ENCODE data around the gene MORC4.

MORC4 gene

DNA sequence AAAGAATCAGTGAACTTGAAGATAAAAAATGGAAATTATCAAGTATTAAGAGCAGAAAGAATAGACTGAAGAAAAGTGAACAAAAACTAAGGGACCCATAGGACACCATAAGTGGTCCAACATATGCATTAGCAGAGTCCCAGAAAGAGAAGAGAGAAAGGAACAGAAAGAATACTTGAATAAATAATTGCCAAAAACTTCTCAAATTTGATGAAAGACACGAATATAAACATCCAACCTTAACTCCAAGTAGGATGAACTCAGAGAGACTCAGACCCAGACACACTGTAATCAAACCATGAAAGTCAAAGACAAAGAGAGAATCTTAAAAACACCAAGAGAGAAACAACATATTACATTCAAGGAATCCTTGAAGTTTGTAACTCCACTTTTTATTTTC lies 35.7 kb downstream of the MORC4 start:
- no peak overlapping the region for H3K4me3 Mint-ChIP-seq
- no peak overlapping the region for H3K27ac Mint-ChIP-seq
- DNase-seq (no peak), ATAC-seq (no peak)
- H3K27me3 Mint-ChIP-seq = no peaks in the 10 kb centered on the region
- no peaks in the 10 kb centered on the region for H3K4me1 Mint-ChIP-seq
- peaks cover 0 to 11% of the 10 kb centered on the region in 2 donors for H3K9me3 Mint-ChIP-seq

DNA sequence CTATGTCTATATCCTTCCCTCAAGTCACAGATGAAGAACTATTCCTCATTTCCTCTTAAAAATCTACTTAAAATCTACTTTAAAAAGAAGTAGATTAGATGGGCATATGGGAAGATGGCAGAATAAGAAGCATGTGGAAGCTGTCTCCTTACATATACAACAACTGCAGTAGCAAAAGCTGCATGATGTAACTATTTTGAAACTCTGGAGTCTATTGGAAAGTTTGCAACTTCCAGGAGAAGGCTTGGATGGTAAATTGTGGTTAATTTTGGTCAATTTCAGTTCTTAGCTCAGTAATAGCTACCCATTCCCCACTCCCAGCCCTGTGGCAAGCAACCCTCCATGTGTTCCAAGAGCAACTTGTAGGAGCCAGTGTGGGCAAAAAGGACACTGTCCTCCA lies 36.9 kb downstream of the MORC4 start:
- Mint-ChIP-seq H3K9me3 (no peaks in the 10 kb centered on the region), H3K4me3 (no peak overlapping the region), H3K27ac (no peak overlapping the region), H3K27me3 (no peaks in the 10 kb centered on the region), H3K4me1 (no peaks in the 10 kb centered on the region)
- ATAC-seq (no peak), DNase-seq (no peak)

DNA sequence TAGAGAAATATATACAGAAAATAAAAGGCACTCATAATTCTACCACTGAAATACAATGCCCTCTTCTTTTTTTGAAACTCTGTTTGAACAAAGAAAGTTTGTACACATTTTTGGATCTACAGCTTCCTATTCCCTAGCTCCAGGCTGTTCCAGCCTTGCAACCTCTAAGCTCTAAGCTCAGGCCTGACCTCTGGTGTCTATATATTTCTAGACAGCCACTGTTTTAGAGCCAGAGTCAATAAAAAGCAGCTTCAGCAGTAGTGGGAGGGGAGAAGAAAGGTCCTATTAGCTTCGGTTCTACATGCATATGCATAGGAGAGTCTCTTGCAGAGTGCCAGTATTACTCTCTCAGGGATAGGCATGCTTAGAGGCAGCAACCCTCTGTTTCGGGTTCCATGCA lies 40.1 kb downstream of the MORC4 start:
- Mint-ChIP-seq H3K27ac (no peak overlapping the region), H3K27me3 (no peaks in the 10 kb centered on the region), H3K4me1 (no peaks in the 10 kb centered on the region), H3K9me3 (no peaks in the 10 kb centered on the region), H3K4me3 (no peak overlapping the region)
- DNase-seq = no peak
- ATAC-seq = no peak

DNA sequence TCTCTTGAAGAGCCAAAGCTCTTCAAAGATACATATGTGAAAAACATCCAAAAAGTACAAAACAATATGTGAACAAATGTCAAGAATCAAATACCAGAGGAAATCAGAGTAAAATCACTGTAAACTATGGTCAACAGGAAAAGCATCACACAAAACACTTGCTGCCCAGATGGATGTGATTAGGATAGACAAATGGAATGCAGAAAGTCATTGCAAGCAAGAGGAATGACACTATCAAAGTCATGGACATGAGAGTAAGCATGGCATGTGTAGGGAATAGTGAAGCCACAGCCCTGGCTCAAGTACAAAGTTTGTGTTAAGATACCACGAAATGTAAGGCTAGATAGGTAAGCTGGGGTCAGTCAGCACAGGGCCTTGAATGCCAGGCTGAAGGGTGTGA lies 42.2 kb downstream of the MORC4 start:
- Mint-ChIP-seq H3K4me1 (no peaks in the 10 kb centered on the region), H3K27me3 (no peaks in the 10 kb centered on the region), H3K4me3 (no peak overlapping the region), H3K27ac (no peak overlapping the region), H3K9me3 (no peaks in the 10 kb centered on the region)
- ATAC-seq = no peak
- no peak for DNase-seq

DNA sequence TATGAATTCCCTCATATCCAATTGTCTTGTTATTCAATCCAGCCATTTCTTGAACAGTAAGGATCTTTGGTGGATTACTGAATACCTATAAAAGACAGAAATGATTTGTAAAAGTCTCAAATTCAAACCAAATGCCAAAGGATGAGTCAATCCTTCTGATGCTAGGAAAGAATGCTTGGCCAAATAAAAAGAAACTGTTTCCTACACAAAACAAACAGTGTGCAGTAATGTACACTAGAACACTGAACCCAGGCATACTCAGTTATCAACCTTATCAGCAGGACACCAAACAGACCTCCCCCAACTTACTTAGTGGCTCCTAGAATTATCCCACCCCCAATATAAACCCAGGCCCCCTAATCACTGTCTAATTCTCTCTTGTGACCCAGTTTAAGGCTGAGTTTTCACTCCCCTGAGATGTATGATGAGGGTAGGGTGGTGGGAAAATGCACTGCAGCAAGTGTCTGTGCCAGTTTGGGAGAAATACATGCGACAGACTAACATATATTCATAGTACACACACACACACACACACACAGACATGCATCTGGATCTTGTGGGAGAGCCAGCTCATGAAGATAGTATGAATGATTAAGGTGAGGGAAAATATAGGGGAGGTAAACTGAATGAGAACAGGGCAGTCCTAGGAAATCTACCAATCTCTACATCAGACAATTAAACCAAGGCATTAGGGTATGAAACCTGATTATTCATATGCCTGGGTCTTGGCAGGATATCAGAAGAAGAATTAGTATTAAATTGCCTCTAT lies 44.8 kb downstream of the MORC4 start:
- DNase-seq (no peak), ATAC-seq (no peak)
- H3K27ac Mint-ChIP-seq = no peak overlapping the region
- H3K4me3 Mint-ChIP-seq = no peak overlapping the region
- H3K4me1 Mint-ChIP-seq = no peaks in the 10 kb centered on the region
- H3K9me3 Mint-ChIP-seq = no peaks in the 10 kb centered on the region
- H3K27me3 Mint-ChIP-seq = no peaks in the 10 kb centered on the region

DNA sequence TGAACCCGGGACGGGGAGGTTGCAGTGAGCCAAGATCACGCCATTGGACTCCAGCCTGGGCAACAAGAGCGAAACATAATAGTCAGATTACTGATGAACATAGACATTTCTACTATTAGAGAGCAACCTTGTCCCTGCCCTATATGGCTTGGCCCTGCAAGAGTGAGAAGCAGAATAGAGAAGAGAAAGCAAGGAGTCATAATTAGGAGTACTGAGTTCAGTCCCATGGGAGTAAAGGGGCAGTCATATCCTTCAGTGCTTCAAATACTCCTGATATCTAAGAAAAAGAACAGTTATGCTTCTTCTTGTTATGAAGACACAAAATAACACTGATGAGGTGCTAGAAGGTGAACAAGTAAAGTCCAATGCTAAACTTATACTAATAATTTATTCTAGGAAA lies 46.0 kb downstream of the MORC4 start:
- H3K9me3 Mint-ChIP-seq = no peaks in the 10 kb centered on the region
- no peak for ATAC-seq
- H3K4me1 Mint-ChIP-seq = no peaks in the 10 kb centered on the region
- DNase-seq = no peak
- H3K27ac Mint-ChIP-seq = no peak overlapping the region
- no peak overlapping the region for H3K4me3 Mint-ChIP-seq
- H3K27me3 Mint-ChIP-seq = no peaks in the 10 kb centered on the region

DNA sequence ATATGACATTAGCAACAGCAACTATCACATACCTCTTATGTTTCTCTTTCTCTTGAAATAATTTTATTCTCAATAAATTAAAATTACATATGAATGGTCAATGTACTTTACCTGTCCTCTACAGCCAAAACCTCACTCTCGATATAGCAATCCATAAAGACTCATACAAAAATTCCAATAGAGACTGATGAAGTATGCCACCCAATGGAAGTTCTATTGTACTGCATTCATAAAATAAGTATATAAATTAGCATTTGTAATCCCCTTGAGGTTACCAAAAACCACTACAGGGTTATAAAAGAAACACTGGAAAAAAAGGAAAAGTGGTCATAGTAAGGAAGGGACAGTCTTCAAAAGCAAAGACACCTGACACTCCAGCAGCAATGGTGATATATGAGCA lies 47.0 kb downstream of the MORC4 start:
- no peak overlapping the region for H3K4me3 Mint-ChIP-seq
- H3K4me1 Mint-ChIP-seq = no peaks in the 10 kb centered on the region
- no peaks in the 10 kb centered on the region for H3K27me3 Mint-ChIP-seq
- no peak for ATAC-seq
- DNase-seq = no peak
- H3K27ac Mint-ChIP-seq = no peak overlapping the region
- no peaks in the 10 kb centered on the region for H3K9me3 Mint-ChIP-seq

DNA sequence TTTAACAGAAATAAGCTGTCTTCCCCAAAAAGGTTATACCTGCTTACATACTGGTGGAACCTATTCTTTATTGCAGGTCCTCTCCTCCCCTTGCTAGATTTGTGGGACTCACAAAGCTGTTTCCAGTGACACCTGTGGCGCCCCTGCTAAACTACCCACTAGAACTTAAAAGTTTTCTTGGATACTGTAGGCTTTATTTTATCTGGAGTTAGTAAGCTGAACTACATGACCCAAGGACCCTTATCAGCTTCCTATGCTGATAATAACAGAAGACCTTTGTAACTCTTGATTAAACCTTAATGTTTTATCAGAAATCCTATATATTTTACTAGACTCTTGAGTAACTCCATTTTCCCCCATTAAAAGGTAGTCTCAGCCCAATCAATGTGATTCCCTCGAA lies 47.5 kb downstream of the MORC4 start:
- H3K27me3 Mint-ChIP-seq = no peaks in the 10 kb centered on the region
- DNase-seq (no peak), ATAC-seq (no peak)
- no peaks in the 10 kb centered on the region for H3K9me3 Mint-ChIP-seq
- no peaks in the 10 kb centered on the region for H3K4me1 Mint-ChIP-seq
- H3K27ac Mint-ChIP-seq = no peak overlapping the region
- no peak overlapping the region for H3K4me3 Mint-ChIP-seq

DNA sequence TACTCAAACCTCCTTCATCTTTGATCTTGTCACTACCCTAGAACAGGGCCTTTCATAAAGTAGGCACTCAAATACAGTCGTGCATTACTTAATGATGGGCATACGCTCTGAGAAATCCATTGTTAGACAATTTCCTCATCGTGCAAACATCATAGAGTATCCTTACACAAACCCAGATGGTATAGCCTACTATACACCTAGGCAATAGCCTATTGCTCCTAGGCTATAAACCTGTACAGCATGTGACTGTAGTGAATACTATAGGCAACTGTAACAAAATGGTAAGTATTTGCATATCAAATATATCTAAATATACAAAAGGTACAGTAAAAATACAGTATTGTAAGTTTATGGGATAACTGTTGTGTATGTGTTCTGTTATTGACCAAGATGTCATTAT lies 47.9 kb downstream of the MORC4 start:
- Mint-ChIP-seq H3K4me1 (no peaks in the 10 kb centered on the region), H3K27ac (no peak overlapping the region), H3K9me3 (no peaks in the 10 kb centered on the region), H3K4me3 (no peak overlapping the region), H3K27me3 (no peaks in the 10 kb centered on the region)
- ATAC-seq (no peak), DNase-seq (no peak)

DNA sequence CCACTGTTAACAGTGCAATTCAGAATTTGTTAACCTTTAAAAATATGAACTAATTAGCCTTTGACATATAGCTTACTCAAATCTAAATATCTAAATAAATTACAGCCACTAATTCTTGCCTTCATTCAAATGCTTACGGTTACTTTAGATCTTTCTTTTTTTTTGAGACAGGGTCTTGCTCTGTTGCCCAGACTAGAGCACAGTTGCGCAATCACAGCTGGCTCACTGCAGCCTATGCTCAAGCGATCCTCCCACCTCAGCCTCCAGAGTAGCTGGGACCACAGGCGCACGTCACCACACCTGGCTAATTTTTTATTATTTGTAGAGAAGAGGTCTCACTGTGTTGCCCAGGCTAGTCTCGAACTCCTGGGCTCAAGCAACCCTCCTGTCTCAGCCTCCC lies 48.8 kb downstream of the MORC4 start:
- ATAC-seq = no peak
- Mint-ChIP-seq H3K27me3 (no peaks in the 10 kb centered on the region), H3K27ac (no peak overlapping the region), H3K9me3 (no peaks in the 10 kb centered on the region), H3K4me3 (no peak overlapping the region), H3K4me1 (no peaks in the 10 kb centered on the region)
- DNase-seq = no peak

DNA sequence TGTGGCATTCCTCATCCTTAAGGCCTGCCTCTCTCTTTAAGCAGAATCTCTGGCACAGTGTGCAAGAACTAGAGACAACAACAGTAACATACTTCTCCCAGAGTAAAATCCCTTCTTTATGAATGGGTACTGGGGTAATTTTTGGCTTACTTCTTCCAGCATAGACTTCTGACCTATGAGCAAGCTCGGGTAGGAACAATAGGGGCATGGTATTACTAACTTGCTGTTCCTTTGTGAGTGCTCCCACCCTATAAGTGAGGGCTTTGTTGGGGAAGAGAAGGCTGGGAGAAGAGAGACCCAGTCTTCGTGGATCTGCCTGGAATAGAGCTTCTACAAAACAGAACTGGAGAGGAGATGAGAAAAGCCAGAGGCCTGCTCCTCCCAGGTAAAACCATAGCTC lies 49.6 kb downstream of the MORC4 start:
- no peaks in the 10 kb centered on the region for H3K9me3 Mint-ChIP-seq
- H3K4me3 Mint-ChIP-seq = no peak overlapping the region
- H3K27ac Mint-ChIP-seq = no peak overlapping the region
- H3K4me1 Mint-ChIP-seq = no peaks in the 10 kb centered on the region
- DNase-seq (no peak), ATAC-seq (no peak)
- no peaks in the 10 kb centered on the region for H3K27me3 Mint-ChIP-seq

DNA sequence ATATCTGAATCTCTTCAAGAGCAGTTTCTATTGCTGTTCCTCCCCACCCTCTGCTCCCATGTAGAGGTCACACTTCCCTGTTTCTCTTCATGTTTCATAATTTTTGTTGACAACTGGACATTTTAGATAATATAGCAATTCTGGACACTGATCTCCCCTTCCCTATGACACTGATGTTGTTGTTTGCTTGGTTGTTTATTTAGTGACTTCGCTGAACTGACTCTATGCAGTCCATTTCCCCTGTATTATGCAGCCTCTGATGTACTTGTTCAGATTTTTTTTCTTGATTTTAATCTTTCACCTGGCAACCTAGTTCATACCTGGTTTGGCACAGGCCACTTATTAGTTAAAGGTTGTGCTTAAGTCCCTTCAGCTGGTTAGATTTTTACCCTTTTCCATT lies 50.6 kb downstream of the MORC4 start:
- H3K9me3 Mint-ChIP-seq = no peaks in the 10 kb centered on the region
- DNase-seq (no peak), ATAC-seq (no peak)
- H3K27ac Mint-ChIP-seq = no peak overlapping the region
- no peak overlapping the region for H3K4me3 Mint-ChIP-seq
- no peaks in the 10 kb centered on the region for H3K27me3 Mint-ChIP-seq
- H3K4me1 Mint-ChIP-seq = no peaks in the 10 kb centered on the region

DNA sequence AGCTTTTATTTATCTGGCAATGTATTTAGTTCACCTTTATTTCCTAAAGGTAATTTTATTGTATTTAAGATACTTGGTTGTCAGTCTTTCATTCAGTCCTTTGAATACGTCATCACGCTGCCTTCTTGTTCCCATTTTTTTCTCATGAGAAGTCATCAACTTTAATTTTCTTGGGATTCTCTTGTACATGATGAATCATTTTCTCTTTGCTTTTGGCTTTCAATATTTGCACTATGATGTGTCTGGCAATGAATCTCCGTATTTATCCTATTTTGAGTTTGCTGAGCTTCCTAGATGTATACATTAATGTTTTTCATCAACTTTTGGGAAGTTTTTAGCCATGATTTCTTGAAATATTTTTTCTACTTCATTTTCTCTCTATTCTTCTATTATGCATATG lies 51.4 kb downstream of the MORC4 start:
- no peak for ATAC-seq
- no peak overlapping the region for H3K27ac Mint-ChIP-seq

DNA sequence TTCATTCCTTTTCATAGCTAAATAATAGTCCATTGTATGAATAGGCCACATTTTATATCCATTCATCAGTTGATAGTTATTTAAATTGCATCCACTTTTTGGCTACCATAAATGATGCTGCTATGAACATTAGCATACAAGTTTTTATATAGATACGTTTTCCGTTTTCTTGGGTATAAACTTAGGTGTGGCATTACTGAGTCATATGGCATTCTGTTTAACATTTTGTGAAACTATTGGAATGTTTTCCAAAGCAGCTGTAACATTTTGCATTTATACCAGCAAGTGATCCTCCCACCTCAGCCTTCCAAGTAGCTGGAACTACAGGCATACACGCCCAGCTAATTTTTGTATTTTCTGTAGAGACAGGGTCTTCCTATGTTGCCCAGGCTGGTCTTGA lies 53.5 kb downstream of the MORC4 start:
- H3K27me3 Mint-ChIP-seq = no peaks in the 10 kb centered on the region
- DNase-seq (no peak), ATAC-seq (no peak)
- no peaks in the 10 kb centered on the region for H3K4me1 Mint-ChIP-seq
- H3K9me3 Mint-ChIP-seq = no peaks in the 10 kb centered on the region
- H3K27ac Mint-ChIP-seq = no peak overlapping the region
- H3K4me3 Mint-ChIP-seq = no peak overlapping the region

More for the DNA sequence above, 51.4 kb downstream of the MORC4 start:
- H3K4me3 Mint-ChIP-seq = no peak overlapping the region
- no peak for DNase-seq
- H3K9me3 Mint-ChIP-seq = no peaks in the 10 kb centered on the region
- no peaks in the 10 kb centered on the region for H3K4me1 Mint-ChIP-seq
- no peaks in the 10 kb centered on the region for H3K27me3 Mint-ChIP-seq

DNA sequence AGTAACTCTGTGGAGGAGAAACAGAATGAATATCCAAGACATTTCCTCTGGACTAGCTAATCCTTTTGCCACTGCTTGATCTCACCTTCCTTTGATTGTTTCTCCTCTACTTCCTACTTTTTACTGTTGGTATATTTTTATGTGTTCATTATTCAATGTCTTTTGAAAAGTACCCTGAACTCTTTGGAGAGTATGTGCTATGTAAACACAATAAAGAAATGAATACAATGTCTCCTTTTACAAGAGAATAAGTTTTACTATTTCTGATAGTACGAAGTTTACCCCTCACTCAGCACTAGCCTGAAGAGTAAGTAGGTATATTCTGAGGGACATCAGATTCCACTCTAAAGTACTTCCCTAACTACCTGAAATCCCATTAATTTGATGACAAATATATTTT lies 59.9 kb downstream of the MORC4 start:
- Mint-ChIP-seq H3K27me3 (no peaks in the 10 kb centered on the region), H3K4me1 (no peaks in the 10 kb centered on the region), H3K9me3 (no peaks in the 10 kb centered on the region), H3K4me3 (no peak overlapping the region), H3K27ac (no peak overlapping the region)
- no peak for DNase-seq
- ATAC-seq = no peak

DNA sequence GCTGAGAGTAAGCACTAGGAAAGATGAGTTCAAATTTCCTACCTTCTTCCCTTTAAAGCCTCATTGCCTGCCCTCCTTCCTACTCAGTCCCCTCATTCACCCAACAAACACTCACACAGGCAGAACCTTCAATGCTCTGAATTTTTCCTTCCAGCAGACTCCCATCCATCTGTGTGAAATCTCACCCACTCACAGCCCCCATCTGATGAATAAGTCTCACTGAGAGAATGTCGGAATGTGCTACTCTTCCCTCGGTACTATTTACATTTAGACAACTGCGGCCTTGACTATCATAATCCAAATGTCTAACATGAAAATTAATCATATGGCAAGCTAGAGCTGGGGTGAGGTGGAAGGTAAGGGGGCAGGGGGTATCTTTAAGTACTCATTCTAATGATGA lies 60.4 kb downstream of the MORC4 start:
- Mint-ChIP-seq H3K4me1 (no peaks in the 10 kb centered on the region), H3K27ac (no peak overlapping the region), H3K27me3 (no peaks in the 10 kb centered on the region), H3K4me3 (no peak overlapping the region), H3K9me3 (no peaks in the 10 kb centered on the region)
- ATAC-seq = no peak
- no peak for DNase-seq

DNA sequence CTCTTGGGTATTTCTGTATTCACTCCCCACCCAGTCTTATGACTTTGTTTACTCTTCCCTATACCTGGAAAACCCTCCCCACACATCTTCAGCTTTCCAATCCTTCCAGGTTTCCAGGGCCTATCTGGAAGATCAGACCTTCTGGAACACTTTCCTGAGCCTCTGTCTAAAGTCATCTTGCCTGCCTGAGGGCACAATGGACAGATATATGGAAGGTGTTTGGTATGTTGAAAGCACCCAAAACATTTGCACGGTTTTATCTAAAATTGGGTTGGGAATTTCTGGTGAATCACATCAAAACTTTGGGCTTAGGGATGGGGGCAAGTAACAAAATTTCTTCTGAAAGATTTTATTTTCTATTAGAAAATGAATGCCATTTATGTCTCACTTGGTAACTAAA lies 63.8 kb downstream of the MORC4 start:
- no peaks in the 10 kb centered on the region for H3K9me3 Mint-ChIP-seq
- H3K4me1 Mint-ChIP-seq = no peaks in the 10 kb centered on the region
- H3K4me3 Mint-ChIP-seq = no peak overlapping the region
- ATAC-seq (no peak), DNase-seq (no peak)
- no peak overlapping the region for H3K27ac Mint-ChIP-seq
- no peaks in the 10 kb centered on the region for H3K27me3 Mint-ChIP-seq

Measured in stimulated activated naive CD8-positive, alpha-beta T cell treated with anti-CD3 and anti-CD28 coated beads, Interleukin-15, amount 100 ng/mL, for 72 hours (primary cell).